Measurements from ENCODE around the gene CCDC158. TPM values are rescaled to one million over a fixed set of nuclear protein-coding genes. Genes with fewer than 3 reads are reported as not detected.

The CCDC158 gene
- total and polyA plus RNA-seq, 2 donors (not counting 3 experiments of a cell fraction or from before 2014, with no cell fraction given) = not detected

GRCh38 chr4:76316131-76316530 lies 104.8 kb downstream of the CCDC158 start:
- ChIA-PET CTCF (interaction anchor here (0.9 to 1.5 kb wide), 2 partner anchors 10 to 137 kb away, joined by 3 to 4 read pairs; no protein-coding TSS in a partner anchor), POLR2A (no interaction called here)
- intact Hi-C loops (cut with micrococcal nuclease) = no loop called here
- dilution Hi-C loops (cut with MboI; ENCODE audit: extremely low pct_ligation_motif_present, low sequenced_read_pairs) = no loop called here
- Histone ChIP-seq H3K4me2 (ENCODE audit: insufficient read depth, low read length) (no peak overlapping the region), H3K9ac (replicated peaks; ENCODE audit: extremely low read depth, insufficient read depth, low read length) (no peak overlapping the region), H3K27me3 (ENCODE audit: control insufficient read depth in 2 of 2, insufficient read depth in 2 of 2, low read length in 2 of 2) (peaks cover 0 to 8% of the 10 kb centered on the region in 2 experiments), H3K79me2 (ENCODE audit: control insufficient read depth, insufficient read depth, low read length) (no peaks in the 10 kb centered on the region), H3K4me1 (ENCODE audit: control insufficient read depth, extremely low read depth, insufficient read depth, low read length) (no peaks in the 10 kb centered on the region), H2AFZ (ENCODE audit: low read depth, low read length) (no peak overlapping the region), H3K36me3 (ENCODE audit: control insufficient read depth in 2 of 2, extremely low read depth in 1 of 2, insufficient read depth in 2 of 2, low read length in 2 of 2) (no peaks in the 10 kb centered on the region), H3K9me1 (replicated peaks; ENCODE audit: control insufficient read depth, extremely low read depth, insufficient read depth, low read length) (no peaks in the 10 kb centered on the region), H4K20me1 (replicated peaks; ENCODE audit: control insufficient read depth, extremely low read depth, insufficient read depth, low read length) (no peaks in the 10 kb centered on the region), H3K27ac (ENCODE audit: insufficient read depth, low read depth, low read length) (no peak overlapping the region), H3K4me3 (replicated peaks in 1 of 3; ENCODE audit: insufficient read depth in 1 of 3, low read depth in 1 of 3, low read length in 3 of 3) (no peak overlapping the region), H3K9me3 (replicated peaks; ENCODE audit: control insufficient read depth, insufficient read depth, low read length) (no peaks in the 10 kb centered on the region)
- FAIRE-seq (no peak), DNase-seq (ENCODE audit: low read depth, low spot score) (no peak)
- TF ChIP-seq JUN (IDR thresholded peaks at IDR 0.05; ENCODE audit: borderline replicate concordance, insufficient read depth, insufficient read length, low read depth) = no peak
- no peak for TF ChIP-seq POLR2AphosphoS5 (IDR thresholded peaks at IDR 0.05; ENCODE audit: insufficient read depth, low read depth, low read length)
- no peak for TF ChIP-seq MYC (IDR thresholded peaks at IDR 0.05; ENCODE audit: low read depth, low read length)
- TF ChIP-seq FOS (IDR thresholded peaks at IDR 0.05; ENCODE audit: borderline replicate concordance, insufficient read depth, low read length) = no peak
- TF ChIP-seq, protein P1, sequence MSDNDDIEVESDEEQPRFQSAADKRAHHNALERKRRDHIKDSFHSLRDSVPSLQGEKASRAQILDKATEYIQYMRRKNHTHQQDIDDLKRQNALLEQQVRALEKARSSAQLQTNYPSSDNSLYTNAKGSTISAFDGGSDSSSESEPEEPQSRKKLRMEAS (IDR thresholded peaks at IDR 0.05; ENCODE audit: insufficient read depth, insufficient read length) = no peak
- BruUV-seq (replicated peaks) = no TSS peak

- Histone ChIP-seq H4K20me1 (replicated peaks; ENCODE audit: control insufficient read depth, extremely low read depth, insufficient read depth, low read length) (no peaks in the 10 kb centered on the region), H3K9me3 (replicated peaks; ENCODE audit: control insufficient read depth, insufficient read depth, low read length) (no peaks in the 10 kb centered on the region), H3K27ac (ENCODE audit: insufficient read depth, low read depth, low read length) (no peak overlapping the region), H3K79me2 (ENCODE audit: control insufficient read depth, insufficient read depth, low read length) (no peaks in the 10 kb centered on the region), H2AFZ (ENCODE audit: low read depth, low read length) (no peak overlapping the region), H3K9ac (replicated peaks; ENCODE audit: extremely low read depth, insufficient read depth, low read length) (no peak overlapping the region), H3K36me3 (ENCODE audit: control insufficient read depth in 2 of 2, extremely low read depth in 1 of 2, insufficient read depth in 2 of 2, low read length in 2 of 2) (no peaks in the 10 kb centered on the region), H3K27me3 (ENCODE audit: control insufficient read depth in 2 of 2, insufficient read depth in 2 of 2, low read length in 2 of 2) (peaks cover 0 to 8% of the 10 kb centered on the region in 2 experiments), H3K9me1 (replicated peaks; ENCODE audit: control insufficient read depth, extremely low read depth, insufficient read depth, low read length) (no peaks in the 10 kb centered on the region), H3K4me2 (ENCODE audit: insufficient read depth, low read length) (no peak overlapping the region), H3K4me1 (ENCODE audit: control insufficient read depth, extremely low read depth, insufficient read depth, low read length) (no peaks in the 10 kb centered on the region), H3K4me3 (replicated peaks in 1 of 3; ENCODE audit: insufficient read depth in 1 of 3, low read depth in 1 of 3, low read length in 3 of 3) (no peak overlapping the region)
- ChIA-PET CTCF (interaction anchor here (1.5 kb wide), 1 partner anchor 136 kb away, joined by 4 read pairs; no protein-coding TSS in a partner anchor), POLR2A (no interaction called here)
- dilution Hi-C loops (cut with MboI; ENCODE audit: extremely low pct_ligation_motif_present, low sequenced_read_pairs) (no loop called here), intact Hi-C loops (cut with micrococcal nuclease) (no loop called here)
- TF ChIP-seq JUN (IDR thresholded peaks at IDR 0.05; ENCODE audit: borderline replicate concordance, insufficient read depth, insufficient read length, low read depth) = no peak
- no peak for TF ChIP-seq FOS (IDR thresholded peaks at IDR 0.05; ENCODE audit: borderline replicate concordance, insufficient read depth, low read length)
- no peak for TF ChIP-seq EZH2 (IDR thresholded peaks at IDR 0.05; ENCODE audit: borderline replicate concordance, low read depth, low read length, severe bottlenecking)
- no peak for TF ChIP-seq GATA2 (IDR thresholded peaks at IDR 0.05; ENCODE audit: insufficient read depth, insufficient read length, low read depth, low read length)
- TF ChIP-seq, protein P2, sequence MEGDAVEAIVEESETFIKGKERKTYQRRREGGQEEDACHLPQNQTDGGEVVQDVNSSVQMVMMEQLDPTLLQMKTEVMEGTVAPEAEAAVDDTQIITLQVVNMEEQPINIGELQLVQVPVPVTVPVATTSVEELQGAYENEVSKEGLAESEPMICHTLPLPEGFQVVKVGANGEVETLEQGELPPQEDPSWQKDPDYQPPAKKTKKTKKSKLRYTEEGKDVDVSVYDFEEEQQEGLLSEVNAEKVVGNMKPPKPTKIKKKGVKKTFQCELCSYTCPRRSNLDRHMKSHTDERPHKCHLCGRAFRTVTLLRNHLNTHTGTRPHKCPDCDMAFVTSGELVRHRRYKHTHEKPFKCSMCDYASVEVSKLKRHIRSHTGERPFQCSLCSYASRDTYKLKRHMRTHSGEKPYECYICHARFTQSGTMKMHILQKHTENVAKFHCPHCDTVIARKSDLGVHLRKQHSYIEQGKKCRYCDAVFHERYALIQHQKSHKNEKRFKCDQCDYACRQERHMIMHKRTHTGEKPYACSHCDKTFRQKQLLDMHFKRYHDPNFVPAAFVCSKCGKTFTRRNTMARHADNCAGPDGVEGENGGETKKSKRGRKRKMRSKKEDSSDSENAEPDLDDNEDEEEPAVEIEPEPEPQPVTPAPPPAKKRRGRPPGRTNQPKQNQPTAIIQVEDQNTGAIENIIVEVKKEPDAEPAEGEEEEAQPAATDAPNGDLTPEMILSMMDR (IDR thresholded peaks at IDR 0.05; ENCODE audit: extremely low read depth in 1 of 2, insufficient read depth in 1 of 2, low read depth in 1 of 2, low read length in 2 of 2) = no peak
- TF ChIP-seq POLR2AphosphoS5 (IDR thresholded peaks at IDR 0.05; ENCODE audit: insufficient read depth, low read depth, low read length) = no peak
- no peak for TF ChIP-seq MYC (IDR thresholded peaks at IDR 0.05; ENCODE audit: low read depth, low read length)
- TF ChIP-seq, protein P1 (IDR thresholded peaks at IDR 0.05; ENCODE audit: insufficient read depth, insufficient read length) = no peak
- TF ChIP-seq POLR2A (IDR thresholded peaks at IDR 0.05; ENCODE audit: low read depth, low read length) = no peak
- DNase-seq (ENCODE audit: low read depth, low spot score) = no peak
- no peak for FAIRE-seq
- BruUV-seq (replicated peaks) = no TSS peak
These were observed 105.5 kb downstream of the CCDC158 start for GRCh38 chr4:76315267-76315918.

Data from endothelial cell of umbilical vein (primary cell).